Testis (tissue), 2 donors: ENCODE data around the gene CACNA1C.

Experiments
- POLR2A ChIP-seq: fragments of 450-650 bp; IDR thresholded peaks from one replicate; pipeline ENCODE4 v1.6.1; 2017; ENCODE audit warnings: antibody characterized with exemption, mild to moderate bottlenecking, moderate library complexity
- TF ChIP-seq, protein P1 (sequence below), 3 experiments: fragments of 450-650 bp in 2 of 3; fragments of 200-600 bp in 1 of 3; sonication (generic) in 1 of 3; IDR thresholded peaks; one replicate each; pipeline ENCODE4 v1.5.1; 2016 to 2019; ENCODE audit warnings: antibody characterized with exemption in 3 of 3, mild to moderate bottlenecking in 2 of 3, moderate library complexity in 1 of 3

DNA sequence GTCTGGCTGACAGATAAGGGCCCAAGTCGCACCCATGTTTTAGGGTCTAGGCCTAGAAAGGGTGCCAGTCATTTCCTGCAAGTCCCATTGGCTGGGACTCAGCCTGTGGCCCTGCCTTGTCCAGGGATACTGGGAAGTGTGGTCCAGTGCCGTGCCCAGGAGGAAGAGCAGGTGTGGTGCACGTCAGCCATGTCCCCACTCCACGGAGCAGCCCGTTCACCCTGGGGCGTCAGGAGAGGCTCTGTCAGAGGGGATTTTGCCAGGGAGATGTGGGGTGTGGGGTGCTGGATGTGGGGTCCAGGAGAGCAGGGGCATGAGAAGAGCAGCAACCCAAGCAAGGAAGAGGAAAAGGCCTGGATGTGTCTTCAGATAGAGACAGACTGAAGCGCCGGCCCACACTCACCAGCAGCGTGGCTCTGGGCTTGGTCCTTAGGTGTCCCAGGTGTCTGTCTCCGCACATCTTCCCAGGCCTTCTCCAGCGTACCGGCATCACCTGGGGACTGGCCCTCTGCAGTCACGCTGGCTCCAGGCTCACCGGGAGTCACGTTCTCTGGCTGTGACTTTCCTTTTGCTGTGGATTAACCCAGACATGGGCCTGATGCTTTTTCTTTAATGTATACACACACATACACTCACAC lies 138.2 kb downstream of the CACNA1C start:
- no peak for TF ChIP-seq POLR2A
- TF ChIP-seq, protein P1, sequence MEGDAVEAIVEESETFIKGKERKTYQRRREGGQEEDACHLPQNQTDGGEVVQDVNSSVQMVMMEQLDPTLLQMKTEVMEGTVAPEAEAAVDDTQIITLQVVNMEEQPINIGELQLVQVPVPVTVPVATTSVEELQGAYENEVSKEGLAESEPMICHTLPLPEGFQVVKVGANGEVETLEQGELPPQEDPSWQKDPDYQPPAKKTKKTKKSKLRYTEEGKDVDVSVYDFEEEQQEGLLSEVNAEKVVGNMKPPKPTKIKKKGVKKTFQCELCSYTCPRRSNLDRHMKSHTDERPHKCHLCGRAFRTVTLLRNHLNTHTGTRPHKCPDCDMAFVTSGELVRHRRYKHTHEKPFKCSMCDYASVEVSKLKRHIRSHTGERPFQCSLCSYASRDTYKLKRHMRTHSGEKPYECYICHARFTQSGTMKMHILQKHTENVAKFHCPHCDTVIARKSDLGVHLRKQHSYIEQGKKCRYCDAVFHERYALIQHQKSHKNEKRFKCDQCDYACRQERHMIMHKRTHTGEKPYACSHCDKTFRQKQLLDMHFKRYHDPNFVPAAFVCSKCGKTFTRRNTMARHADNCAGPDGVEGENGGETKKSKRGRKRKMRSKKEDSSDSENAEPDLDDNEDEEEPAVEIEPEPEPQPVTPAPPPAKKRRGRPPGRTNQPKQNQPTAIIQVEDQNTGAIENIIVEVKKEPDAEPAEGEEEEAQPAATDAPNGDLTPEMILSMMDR (IDR thresholded peaks at IDR 0.05), result no peak
